Ovary (tissue), 3 donors: ENCODE data around the gene SPOCK1.

Source experiments
- EP300 ChIP-seq: sonication (generic); formaldehyde crosslinking; IDR thresholded peaks from one replicate; pipeline ENCODE4 v1.6.1; 2017; ENCODE audit warnings: antibody characterized with exemption
- POLR2A ChIP-seq: fragments of 450-650 bp; IDR thresholded peaks from one replicate; pipeline ENCODE4 v1.6.1; 2017; ENCODE audit warnings: antibody characterized with exemption, mild to moderate bottlenecking, moderate library complexity
- TF ChIP-seq, protein P1 (sequence below), 3 donors: fragments of 450-650 bp in 2 of 3; fragments of 200-600 bp in 1 of 3; IDR thresholded peaks; one replicate each; pipeline versions ENCODE4 v1.5.1 to v1.8.0; 2016 to 2022; ENCODE audit warnings: antibody characterized with exemption in 3 of 3, mild to moderate bottlenecking in 1 of 3
- donor health status: DM: no; HTN: no; CAD: no.

DNA sequence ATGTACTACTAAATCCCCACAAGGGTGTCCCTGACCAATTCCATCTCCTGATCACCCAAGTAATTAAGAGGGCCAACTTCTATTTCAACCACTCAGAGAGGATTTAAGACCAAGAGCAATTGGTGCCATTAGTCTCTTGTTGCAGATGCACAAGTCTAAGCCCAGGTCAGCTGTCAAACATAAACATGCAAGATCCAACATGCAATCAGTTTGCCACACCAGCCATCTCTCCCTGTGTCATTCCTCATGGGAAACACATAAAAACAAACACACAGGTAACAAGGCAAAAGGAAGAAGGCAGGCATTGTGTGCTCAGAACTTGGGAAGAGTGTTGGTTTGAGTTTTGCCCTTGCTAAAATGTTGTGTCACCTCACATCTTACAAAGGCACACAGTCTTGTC is 139.2 kb downstream of the SPOCK1 start:
- TF ChIP-seq, protein P1, sequence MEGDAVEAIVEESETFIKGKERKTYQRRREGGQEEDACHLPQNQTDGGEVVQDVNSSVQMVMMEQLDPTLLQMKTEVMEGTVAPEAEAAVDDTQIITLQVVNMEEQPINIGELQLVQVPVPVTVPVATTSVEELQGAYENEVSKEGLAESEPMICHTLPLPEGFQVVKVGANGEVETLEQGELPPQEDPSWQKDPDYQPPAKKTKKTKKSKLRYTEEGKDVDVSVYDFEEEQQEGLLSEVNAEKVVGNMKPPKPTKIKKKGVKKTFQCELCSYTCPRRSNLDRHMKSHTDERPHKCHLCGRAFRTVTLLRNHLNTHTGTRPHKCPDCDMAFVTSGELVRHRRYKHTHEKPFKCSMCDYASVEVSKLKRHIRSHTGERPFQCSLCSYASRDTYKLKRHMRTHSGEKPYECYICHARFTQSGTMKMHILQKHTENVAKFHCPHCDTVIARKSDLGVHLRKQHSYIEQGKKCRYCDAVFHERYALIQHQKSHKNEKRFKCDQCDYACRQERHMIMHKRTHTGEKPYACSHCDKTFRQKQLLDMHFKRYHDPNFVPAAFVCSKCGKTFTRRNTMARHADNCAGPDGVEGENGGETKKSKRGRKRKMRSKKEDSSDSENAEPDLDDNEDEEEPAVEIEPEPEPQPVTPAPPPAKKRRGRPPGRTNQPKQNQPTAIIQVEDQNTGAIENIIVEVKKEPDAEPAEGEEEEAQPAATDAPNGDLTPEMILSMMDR (IDR thresholded peaks at IDR 0.05), result no peak
- TF ChIP-seq POLR2A (no peak), EP300 (no peak)
